Left renal pelvis (tissue), 4 donors: Measurements from ENCODE around the gene SWAP70. TPM values are rescaled to one million over a fixed set of nuclear protein-coding genes. Genes with fewer than 3 reads are reported as not detected.
A peak's percentile ranks its signal among the peaks of the same experiment; 100 is the strongest.

Experiments
- DNase-seq, 4 donors: peaks; one replicate each; pipeline ENCODE4 v3.0.0-alpha.2; 2013; ENCODE audit warnings: low read depth in 4 of 4, low spot score in 3 of 4
- polyA plus RNA-seq, 4 donors: library from polyadenylated mRNA; unstranded; fragments of 120-200 nt; gene quantifications; one replicate each; pipeline ENCODE4 v1.2.1, GENCODE V29; 2013; ENCODE audit not compliant: insufficient read length in 4 of 4

SWAP70 gene
- polyA plus RNA-seq, 4 donors = 22.1 to 29.7 (median 26.0) TPM

GRCh38 chr11:9651481-9651880, 12.4 kb upstream of the SWAP70 start:
- DNase-seq = no peak

- no peak for DNase-seq
Observed at GRCh38 chr11:9651899-9652748, 11.8 kb upstream of the SWAP70 start.

DNA sequence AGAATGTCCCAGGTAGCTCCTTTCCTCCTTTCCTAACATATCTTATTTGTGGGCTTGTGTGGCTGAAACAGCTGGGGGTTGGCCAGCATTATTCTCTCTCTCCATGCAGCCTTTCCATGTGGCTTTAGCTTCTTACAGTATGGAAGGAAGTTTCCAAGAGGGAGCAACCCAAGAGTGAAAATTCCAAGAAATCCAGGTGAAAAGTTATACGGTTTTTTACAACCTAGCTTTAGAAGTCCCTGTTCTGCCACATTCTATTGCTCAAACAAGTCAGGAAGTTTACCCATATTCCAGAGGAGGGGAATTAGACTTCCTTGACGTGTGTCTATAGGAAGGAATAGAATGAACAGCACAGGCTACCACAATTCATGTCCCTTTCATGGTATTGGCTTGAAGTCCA, 10.0 kb upstream of the SWAP70 start:
- no peak for DNase-seq

DNA sequence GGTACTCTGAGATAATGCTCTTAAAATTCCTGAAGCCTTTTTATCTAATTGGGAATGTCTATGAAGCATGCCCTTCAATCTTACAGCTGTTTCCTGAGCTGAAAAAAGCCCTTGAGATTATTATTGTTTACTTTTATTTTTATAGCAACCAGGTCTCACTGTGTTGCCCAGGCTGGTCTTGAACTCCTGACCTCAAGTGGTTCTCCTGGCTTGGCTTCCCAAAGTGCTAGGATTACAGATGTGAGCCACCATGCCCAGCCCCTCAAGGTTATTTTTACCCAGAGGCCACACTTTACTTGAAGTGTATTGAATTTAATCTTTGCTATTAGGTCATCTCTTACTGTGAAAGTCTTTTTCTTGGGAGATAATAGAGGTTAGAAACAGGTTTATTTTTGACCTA, 7.0 kb upstream of the SWAP70 start:
- no peak for DNase-seq

DNA sequence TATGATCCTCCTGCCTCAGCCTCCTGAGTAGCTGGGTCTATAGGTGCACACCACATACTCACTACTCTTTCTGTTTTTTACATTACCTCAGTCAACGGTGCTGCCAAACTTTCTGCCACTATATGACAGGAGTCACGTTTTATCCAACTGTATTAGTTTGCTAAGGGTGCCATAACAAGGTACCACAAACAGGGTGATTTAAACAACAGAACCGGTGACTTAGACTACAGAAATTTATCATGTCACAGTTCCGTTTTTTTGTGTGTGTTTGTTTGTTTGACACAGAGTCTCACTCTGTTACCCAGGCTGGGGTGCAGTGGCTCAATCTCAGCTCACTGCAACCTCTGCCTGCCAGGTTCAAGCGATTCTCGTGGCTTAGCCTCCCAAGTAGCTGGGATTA, 6.3 kb upstream of the SWAP70 start:
- DNase-seq = no peak

- DNase-seq = no peak
Observed at GRCh38 chr11:9660886-9661285, 3.0 kb upstream of the SWAP70 start.

- DNase-seq = no peak
Observed at GRCh38 chr11:9662273-9662672, 1.6 kb upstream of the SWAP70 start.

DNA sequence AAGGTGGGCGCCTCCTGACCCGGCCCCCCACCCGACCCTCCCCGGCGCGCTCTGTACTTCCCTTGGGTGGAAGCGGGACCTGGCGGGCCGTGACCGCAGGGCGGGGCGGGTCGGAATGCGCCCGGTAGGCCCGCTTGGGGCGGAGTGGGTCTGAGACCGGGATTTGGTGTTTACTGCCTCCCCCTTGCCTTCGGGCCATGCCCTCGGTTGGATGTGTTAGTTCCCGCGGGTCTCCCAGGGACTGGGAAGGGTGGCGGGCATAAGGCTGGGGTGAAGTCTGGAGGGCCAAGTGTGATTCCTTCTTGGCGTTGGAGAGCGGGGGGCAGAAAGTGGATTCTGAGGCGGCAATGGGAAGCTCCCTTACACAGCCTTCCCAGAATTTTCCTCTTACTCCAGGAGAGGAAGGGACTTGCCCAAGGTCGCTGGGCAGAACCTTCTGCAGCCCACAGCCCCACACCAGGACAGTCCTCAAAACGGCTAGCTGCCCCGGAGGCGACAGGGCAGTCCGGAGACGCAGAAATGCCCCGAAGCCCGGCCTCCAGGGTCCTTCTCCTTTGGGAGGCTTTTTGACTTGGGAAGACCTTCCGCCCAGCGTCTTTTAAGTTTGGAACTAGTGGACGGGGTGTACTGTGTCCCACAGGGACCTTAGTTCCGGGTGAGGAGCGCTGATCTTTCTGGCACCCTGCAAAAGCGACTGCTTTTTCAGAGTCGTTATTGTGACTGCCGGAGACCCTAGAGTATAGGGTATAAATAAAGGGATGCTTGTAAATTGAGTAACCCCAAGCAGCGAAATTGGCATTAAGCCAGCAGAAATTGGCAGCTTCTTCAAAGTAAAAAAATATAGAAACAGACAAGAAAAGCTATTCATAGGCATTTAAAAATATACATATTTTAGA, 647 bp downstream of the SWAP70 start:
- peak in 2 of 4 donors; percentile 31 to 41 for DNase-seq

DNA sequence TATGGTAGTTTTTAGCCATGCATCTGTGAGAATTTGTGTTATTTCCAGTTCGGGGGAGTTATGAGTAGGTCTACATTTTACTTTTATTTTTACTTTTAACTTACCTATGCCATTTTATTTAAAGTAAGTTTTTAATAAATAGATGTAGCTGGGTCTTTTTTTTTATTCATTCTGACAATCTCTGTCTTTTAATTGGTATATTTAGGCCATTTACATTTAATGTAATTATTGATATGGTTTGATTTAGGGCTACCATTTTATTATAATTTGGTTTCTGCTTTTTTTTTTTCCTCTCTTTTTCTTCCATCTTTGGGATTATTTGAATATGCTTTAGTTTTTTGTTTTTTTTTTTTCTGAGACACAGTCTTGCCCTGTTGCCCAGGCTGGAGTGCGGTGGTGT, 1.9 kb downstream of the SWAP70 start:
- no peak for DNase-seq

GRCh38 chr11:9669954-9670353, 6.1 kb downstream of the SWAP70 start:
- no peak for DNase-seq

DNA sequence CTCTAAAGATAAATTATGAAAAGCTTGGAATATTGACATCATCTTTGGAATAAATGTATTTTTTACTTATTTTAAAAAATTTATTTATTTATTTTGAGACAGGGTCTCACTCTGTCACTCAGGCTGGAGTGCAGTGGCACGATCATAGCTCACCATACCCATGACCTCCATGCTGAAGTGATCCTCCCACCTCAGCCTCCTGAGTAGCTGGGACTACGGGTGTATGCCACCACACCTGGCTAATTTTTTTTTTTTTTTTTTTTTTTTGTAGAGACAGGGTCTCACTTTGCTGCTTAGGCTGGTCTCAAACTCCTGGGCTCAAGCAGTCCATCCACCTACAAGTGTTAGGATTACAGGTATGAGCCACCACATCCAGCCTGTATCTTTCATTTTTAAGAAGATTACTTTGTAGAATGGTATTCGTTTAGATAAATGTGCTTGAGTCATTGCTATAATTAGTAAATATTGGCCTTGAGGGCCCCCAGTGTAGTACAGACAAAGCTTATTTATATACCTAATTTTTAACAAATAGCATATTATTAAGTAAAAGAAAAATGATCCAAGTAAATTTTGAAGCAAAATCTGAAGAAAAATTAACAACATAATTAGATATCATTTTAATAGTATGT, 8.5 kb downstream of the SWAP70 start:
- no peak for DNase-seq

- no peak for DNase-seq
Observed at GRCh38 chr11:9672918-9673317, 9.0 kb downstream of the SWAP70 start.

- DNase-seq = no peak
Observed at GRCh38 chr11:9675691-9676090, 11.8 kb downstream of the SWAP70 start.

GRCh38 chr11:9677951-9678350, 14.1 kb downstream of the SWAP70 start:
- no peak for DNase-seq

DNA sequence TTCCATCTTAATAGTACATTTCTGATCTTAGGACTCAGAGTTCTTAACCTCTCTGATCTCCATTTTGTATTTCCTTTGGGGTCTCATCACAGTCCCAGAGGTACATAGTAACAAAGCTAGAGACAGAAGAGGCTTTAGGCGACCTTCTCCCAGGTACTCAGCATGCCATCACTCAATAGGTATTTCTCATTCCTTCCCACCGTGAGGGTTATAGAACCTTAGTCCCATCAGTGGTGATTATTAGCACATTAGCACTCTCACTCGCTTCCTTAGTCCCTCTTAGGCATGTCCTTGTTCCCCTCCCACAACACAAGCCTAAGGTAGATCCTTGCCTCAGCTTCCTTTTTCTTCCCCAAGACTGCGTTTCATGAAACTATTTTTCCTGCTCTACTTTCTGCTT, 14.7 kb downstream of the SWAP70 start:
- no peak for DNase-seq

DNA sequence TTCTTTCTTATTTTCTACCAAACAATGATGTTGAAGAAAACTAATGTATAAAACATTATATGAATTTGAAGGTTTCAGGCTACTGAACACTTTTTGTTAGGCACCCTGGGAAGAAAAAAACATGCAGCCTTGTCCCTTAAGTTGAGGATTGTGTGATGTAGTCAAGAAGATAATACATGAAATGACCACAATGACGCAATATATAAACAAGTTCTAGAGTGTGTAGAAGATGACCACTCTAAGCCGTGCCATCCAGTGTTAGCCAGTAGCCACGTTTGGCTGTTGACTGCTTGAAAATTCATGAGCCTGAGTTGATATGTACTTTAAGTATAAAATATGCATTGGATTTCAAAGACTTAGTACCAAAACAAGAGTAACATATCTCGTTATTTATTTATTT, 16.2 kb downstream of the SWAP70 start:
- DNase-seq = no peak

DNA sequence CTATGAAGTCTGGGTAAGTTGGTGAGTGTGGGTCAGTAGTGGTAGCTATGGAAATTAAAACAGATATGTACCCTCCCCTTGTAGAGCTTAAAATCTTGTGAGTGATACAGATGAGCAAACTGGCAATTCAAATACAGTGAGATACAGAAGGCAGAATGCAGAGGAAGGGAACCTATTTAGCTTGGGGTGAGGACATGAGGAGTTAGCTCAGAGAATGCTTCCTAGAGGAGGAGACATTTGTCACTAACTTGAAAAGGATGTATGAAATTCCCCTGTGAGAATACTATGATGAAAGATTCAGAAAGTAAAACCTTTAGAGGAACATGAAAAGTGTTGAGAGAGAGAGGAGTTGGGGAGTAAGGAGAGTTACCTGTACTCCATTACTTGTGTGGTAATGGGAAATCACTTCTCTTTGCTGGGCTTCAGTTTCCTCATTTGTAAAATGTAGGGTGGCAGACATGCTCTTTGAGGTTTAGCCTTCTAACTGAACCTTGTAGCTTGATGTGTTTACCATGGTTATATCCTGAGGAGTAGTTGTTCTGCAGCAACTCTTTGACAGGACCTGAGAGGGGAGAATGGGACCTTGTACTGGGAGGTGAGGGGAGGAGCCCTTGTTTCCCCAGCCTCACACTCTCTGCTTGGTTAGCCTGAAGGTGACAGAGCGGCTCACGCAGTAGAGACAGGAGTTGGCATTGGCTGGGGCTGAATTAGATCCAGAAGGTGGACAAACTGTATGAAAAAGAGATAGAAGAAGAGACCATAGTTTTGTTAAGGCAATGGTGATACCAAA, 17.9 kb downstream of the SWAP70 start:
- no peak for DNase-seq

DNA sequence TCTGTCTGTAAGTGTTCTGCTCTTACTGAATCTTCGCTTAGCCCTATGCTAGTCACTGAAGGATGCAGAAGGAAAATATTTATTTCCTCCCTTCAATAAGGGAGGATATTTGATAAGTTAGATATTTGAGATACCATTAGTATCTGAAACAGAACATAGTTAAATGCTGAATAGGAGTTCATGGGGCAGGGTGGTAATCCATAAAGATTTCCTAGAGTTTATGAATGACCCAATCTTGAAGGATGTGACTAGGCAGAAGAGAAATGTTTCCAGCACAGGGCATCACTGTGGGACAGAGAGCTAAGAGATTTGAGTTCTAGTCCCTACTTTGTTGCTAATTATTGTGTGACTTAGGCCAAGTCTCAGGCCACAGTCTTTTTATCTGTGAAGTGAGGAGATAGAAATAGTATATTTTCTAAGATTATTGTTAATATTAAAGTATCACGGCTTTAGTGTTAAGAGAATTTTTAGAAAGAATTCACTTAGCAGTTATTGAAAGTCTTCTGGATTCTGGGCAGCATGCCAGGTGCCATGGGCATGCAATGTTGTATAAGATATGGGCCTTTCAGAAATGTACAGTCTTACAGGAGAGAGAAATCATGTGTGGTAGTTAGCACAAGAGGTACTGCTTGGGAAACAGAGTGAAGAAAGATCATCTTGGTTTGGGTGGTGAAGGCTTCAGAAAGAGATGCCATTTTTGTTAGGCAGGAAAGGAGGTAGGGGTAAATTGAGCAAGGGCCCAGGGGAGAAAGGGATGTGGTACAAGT, 24.0 kb downstream of the SWAP70 start:
- no peak for DNase-seq

DNA sequence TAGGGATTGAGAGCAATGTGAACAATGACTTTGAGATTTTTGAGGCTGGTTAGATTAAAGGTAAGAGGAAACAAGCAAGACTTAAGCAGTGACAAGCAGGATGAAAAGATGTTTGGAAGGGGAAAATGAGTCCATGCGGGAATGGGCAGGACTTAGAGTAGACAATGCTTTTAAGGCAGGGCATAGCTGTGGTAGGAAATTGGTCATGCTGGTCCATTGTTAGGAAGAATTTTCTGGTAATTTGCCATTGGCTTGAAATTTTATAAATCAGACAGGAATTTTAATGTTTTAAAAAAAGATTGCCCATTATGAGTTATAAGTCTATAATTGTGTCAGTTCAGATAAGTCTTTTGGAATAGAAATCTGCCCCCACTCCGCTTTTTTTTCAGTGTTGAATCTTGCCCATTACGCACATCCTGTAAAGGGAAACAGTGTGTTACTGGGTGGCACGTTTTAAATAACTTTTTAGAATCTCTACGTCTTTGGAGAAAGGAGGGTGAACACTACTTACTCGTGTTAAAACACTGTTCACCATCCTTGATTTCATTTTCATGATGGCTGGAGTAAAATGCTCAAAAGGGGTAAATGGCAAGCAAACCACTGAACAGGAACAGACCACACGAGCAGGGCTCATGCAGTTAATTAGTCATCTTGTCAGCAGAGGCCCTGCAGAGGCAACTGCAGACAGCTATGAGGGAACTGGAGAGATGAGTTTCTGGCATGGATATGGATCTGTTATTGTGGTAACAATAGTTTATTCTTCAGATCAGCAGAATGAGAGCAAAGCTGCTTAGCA, 25.0 kb downstream of the SWAP70 start:
- DNase-seq = no peak
